K562 treated with DMSO at 1 percent for 12 hours (cell line): ENCODE results near the gene TEAD4. TPM values are rescaled to one million over a fixed set of nuclear protein-coding genes. Genes with fewer than 3 reads are reported as not detected.

Source experiments
- total RNA-seq: library from RNA; unstranded; fragments of 300-600 nt; gene quantifications from 2 replicates; pipeline ENCODE4 v1.2.3, GENCODE V29; 2022; ENCODE audit not compliant: insufficient read depth

Gene TEAD4
- 10.8 and 15.3 TPM in 2 replicates for total RNA-seq

GRCh38 chr12:2959192-2959504 is at the start of gene TEAD4:
TSS of gene TEAD4 (plus strand) at chr12:2959397.

DNA sequence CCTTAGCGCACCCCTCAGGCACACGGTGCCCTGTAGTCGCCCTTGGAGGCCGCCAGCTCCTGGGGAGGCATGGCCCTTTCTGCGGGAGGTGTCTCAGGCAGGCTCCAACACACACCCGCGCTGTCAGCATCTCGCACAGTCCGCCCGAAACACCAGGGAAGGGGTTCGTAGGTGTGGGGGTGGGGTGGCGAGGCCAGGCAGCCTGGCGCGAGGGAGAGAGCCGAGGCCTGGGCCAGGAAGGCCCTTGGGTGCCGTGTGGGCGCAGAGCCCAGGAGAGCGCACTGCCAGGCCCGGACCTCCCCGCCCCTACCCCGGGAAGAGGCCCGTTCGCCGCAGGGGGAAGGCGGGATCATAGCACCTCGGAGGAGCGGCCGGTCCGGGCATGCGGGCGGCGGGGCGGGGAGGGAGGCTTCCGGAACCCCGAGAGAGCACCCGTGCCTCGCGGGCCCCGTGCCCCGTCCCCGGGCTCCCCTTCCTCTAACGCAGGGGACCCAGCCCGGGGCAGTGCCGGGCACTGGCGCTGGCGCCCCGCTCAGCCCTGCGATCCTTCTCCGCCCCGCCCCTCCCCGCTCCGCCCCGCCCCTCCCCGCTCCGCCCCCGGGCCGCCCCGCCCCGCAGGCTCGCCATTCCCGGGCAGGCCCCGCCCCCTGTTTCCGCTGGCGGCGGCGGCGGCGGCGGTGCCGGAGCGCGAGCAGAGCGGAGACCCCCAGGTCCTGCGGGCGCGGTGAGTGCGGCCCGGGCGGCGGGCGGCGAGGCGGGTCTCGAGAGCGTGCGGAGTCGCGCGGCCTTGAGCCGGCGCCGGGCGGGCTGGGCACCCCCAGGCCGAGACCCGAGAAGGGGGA is 117.8 kb downstream of the TEAD4 start, which contains the start of gene TSPAN9:
TSS of gene TSPAN9 (plus strand) at position 650 of the 842 bp plus-strand sequence. CDS start 123,815 bp downstream, outside the sequence.

Other genes with a start within 250 kb of the TEAD4 start
- 24.7 and 33.2 TPM in 2 replicates for gene FKBP4, start 164.4 kb upstream of the TEAD4 start, total RNA-seq
- gene ITFG2, start 146.7 kb upstream of the TEAD4 start, total RNA-seq = 6.8 and 20.1 TPM in 2 replicates
- gene NRIP2, start 124.4 kb upstream of the TEAD4 start, total RNA-seq = 0.44 TPM in 1 of 2 replicates, not detected in the other
- not detected in 2 replicates for gene TEX52, start 102.4 kb upstream of the TEAD4 start, total RNA-seq
- gene FOXM1, start 82.2 kb upstream of the TEAD4 start, total RNA-seq = 27.1 and 52.3 TPM in 2 replicates
- gene RHNO1, start 82.2 kb upstream of the TEAD4 start, total RNA-seq = 17.0 and 25.7 TPM in 2 replicates
- 4.8 and 13.3 TPM in 2 replicates for gene TULP3, start 68.5 kb upstream of the TEAD4 start, total RNA-seq
- 1.2 and 2.3 TPM in 2 replicates for gene TSPAN9, start 118.0 kb downstream of the TEAD4 start, total RNA-seq